ENCODE data around the gene RASSF4.

Gene RASSF4

GRCh38 chr10:44962870-44963738, 3.5 kb downstream of the RASSF4 start:
- peak in 14 of 51 donors; percentile 34 to 88 (median 48) for DNase-seq

GRCh38 chr10:44963772-44964633, 4.4 kb downstream of the RASSF4 start:
- peak; percentile 49 to 98 (median 92) for DNase-seq

- no peak for DNase-seq
Observed at GRCh38 chr10:44965104-44965503, 5.5 kb downstream of the RASSF4 start.

GRCh38 chr10:44965651-44966097, 6.1 kb downstream of the RASSF4 start:
- peak in 1 of 51 donors; percentile 21 for DNase-seq

GRCh38 chr10:44966129-44966815, 6.7 kb downstream of the RASSF4 start:
- DNase-seq: no peak

- DNase-seq: no peak
Observed at GRCh38 chr10:44966816-44967509, 7.4 kb downstream of the RASSF4 start.

- peak in 2 of 51 donors; percentile 39 to 47 for DNase-seq
Observed at GRCh38 chr10:44967616-44968015, 8.0 kb downstream of the RASSF4 start.

- DNase-seq: peak in 10 of 51 donors; percentile 11 to 54 (median 38)
Observed at GRCh38 chr10:44968091-44968490, 8.5 kb downstream of the RASSF4 start.

GRCh38 chr10:44968500-44969400, 9.1 kb downstream of the RASSF4 start:
- DNase-seq: no peak

- peak in 6 of 51 donors; percentile 37 to 72 (median 52) for DNase-seq
Observed at GRCh38 chr10:44969854-44970253, 10.3 kb downstream of the RASSF4 start.

- DNase-seq: no peak
Observed at GRCh38 chr10:44970812-44971395, 11.3 kb downstream of the RASSF4 start.

GRCh38 chr10:44971434-44971833, 11.8 kb downstream of the RASSF4 start:
- no peak for DNase-seq

- DNase-seq: no peak
Observed at GRCh38 chr10:44971935-44972757, 12.5 kb downstream of the RASSF4 start.

- no peak for DNase-seq
Observed at GRCh38 chr10:44972874-44973306, 13.3 kb downstream of the RASSF4 start.

- no peak for DNase-seq
Observed at GRCh38 chr10:44973323-44974081, 13.9 kb downstream of the RASSF4 start.

- peak in 1 of 51 donors; percentile 28 for DNase-seq
Observed at GRCh38 chr10:44974082-44974627, 14.6 kb downstream of the RASSF4 start.

Measured in hypothalamus (tissue), 51 donors.